Mesothelial cell of epicardium (in vitro differentiated cells): ENCODE data around the gene BBS7. TPM values are rescaled to one million over a fixed set of nuclear protein-coding genes. Genes with fewer than 3 reads are reported as not detected.

Source experiments
- DNase-seq, 2 experiments: peaks; one replicate each; pipeline ENCODE4 v3.0.0; 2021; ENCODE audit warnings: low spot score in 2 of 2; ENCODE audit not compliant: unreplicated experiment in 2 of 2
- H3K27ac Mint-ChIP-seq: 2 replicates; pipeline ENCODE4 v1.8.0; 2021; ENCODE audit warnings: mixed read lengths
- H3K27me3 Mint-ChIP-seq: 2 replicates; pipeline ENCODE4 v1.8.0; 2021; ENCODE audit warnings: low read depth, mixed read lengths
- H3K36me3 Mint-ChIP-seq: 2 replicates; pipeline ENCODE4 v1.8.0; 2021; ENCODE audit warnings: mixed read lengths
- H3K4me1 Mint-ChIP-seq: 2 replicates; pipeline ENCODE4 v1.8.0; 2021; ENCODE audit warnings: mixed read lengths
- H3K4me3 Mint-ChIP-seq: 2 replicates; pipeline ENCODE4 v1.8.0; 2021; ENCODE audit warnings: mild to moderate bottlenecking, moderate library complexity, mixed read lengths
- H3K9me3 Mint-ChIP-seq: 2 replicates; pipeline ENCODE4 v1.8.0; 2021; ENCODE audit warnings: mixed read lengths
- total RNA-seq: library from RNA; stranded (reverse); gene quantifications from 3 replicates; pipeline ENCODE4 v1.2.1, GENCODE V29; 2021
- TF ChIP-seq, protein P1 (sequence below): fragments of 200-600 bp; sonication (generic); IDR thresholded peaks from one replicate; pipeline ENCODE4 v1.5.0; 2021; ENCODE audit warnings: antibody characterized with exemption; ENCODE audit not compliant: unreplicated experiment

The BBS7 gene
- total RNA-seq, 1 donor from 2014 or later, result 21.2 TPM

DNA sequence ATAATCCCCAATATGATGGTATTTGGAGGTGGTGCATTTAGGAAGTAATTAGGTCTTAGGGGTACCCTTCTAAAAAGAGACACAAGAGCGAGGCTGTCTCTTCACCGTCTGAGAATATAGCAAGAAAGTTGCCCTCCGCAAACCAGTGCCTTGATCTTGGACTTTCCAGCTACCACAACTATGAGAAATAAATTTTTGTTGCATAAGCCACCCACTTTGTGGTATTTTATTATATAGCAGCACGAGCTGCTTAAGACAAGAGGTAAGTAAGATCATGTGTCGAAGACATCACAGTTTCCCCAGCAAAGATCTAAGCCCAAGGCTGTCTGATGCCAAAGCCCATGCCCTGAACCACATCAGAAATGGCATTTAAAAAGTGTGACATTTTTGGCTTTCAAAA lies 78.8 kb downstream of the BBS7 start:
- Mint-ChIP-seq H3K9me3 (no peaks in the 10 kb centered on the region), H3K4me3 (no peak overlapping the region), H3K4me1 (peaks cover 10% of the 10 kb centered on the region), H3K36me3 (no peaks in the 10 kb centered on the region), H3K27me3 (peaks cover 52% of the 10 kb centered on the region), H3K27ac (no peak overlapping the region)
- DNase-seq, result no peak
- TF ChIP-seq, protein P1, sequence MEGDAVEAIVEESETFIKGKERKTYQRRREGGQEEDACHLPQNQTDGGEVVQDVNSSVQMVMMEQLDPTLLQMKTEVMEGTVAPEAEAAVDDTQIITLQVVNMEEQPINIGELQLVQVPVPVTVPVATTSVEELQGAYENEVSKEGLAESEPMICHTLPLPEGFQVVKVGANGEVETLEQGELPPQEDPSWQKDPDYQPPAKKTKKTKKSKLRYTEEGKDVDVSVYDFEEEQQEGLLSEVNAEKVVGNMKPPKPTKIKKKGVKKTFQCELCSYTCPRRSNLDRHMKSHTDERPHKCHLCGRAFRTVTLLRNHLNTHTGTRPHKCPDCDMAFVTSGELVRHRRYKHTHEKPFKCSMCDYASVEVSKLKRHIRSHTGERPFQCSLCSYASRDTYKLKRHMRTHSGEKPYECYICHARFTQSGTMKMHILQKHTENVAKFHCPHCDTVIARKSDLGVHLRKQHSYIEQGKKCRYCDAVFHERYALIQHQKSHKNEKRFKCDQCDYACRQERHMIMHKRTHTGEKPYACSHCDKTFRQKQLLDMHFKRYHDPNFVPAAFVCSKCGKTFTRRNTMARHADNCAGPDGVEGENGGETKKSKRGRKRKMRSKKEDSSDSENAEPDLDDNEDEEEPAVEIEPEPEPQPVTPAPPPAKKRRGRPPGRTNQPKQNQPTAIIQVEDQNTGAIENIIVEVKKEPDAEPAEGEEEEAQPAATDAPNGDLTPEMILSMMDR, result no peak

DNA sequence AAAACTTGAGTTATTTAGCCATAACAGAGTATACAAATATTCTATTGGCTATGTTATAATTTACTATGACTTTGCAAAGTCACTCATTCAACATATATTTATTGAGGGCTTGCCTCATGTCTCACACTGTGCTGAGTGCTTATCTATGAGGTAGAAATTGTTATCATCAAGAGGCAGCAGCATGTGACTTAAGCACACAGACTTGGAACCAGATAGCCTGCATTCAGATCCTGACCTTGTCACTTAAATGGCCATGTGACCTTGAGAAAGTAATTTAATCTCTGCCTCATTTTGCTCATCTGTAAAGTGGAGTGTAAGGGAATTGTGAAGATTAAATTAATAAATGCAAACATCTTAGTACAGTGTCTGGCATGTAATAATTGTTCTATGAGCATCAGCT lies 79.3 kb downstream of the BBS7 start:
- no peaks in the 10 kb centered on the region for H3K9me3 Mint-ChIP-seq
- H3K27me3 Mint-ChIP-seq, result peaks cover 54% of the 10 kb centered on the region

DNA sequence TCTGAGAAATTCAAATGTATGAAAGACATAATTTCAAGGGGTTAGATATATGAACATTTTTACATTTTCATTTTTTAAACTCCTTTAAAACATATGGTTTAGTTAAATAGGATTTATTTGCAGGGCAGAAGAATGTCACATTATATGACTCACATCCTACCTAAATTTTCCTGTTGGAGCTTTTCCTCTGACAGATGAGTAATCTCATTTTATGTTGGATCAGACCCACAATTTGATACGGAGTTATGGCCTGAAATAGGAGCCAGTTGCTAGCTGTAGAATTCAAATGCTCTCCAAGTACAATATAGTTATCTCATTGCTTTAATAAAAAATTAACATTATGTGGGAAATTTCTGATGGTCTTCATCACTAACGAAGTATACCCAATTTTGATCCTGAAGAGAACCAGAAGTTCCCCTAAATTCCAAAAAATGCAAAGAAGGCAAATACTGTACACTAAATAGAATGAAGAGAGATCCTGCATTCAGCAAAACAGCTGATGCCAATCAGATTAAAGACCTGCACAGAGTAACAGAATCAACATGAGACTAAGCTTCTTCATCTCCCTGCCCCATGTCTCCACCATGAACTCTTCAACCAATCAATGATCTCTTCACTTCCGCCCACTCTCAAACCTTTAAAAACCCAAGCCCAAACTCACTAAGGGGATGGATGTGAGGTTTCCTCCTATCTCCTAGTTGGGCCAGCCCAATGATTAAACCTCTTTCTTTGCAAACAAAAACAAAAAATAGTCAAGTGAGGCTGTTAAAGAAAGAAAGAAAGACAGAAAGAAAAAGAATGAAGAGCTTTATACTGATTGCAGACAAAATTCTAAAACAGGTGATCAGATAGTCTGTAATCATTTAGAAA lies 80.1 kb downstream of the BBS7 start:
- DNase-seq, result no peak
- TF ChIP-seq, protein P1, result no peak
- Mint-ChIP-seq H3K4me1 (peaks cover 10% of the 10 kb centered on the region), H3K27me3 (peaks cover 57% of the 10 kb centered on the region), H3K27ac (no peak overlapping the region), H3K9me3 (no peaks in the 10 kb centered on the region), H3K36me3 (no peaks in the 10 kb centered on the region), H3K4me3 (no peak overlapping the region)

More for the DNA sequence above, 79.3 kb downstream of the BBS7 start:
- Mint-ChIP-seq H3K36me3 (no peaks in the 10 kb centered on the region), H3K4me3 (no peak overlapping the region), H3K4me1 (peaks cover 10% of the 10 kb centered on the region), H3K27ac (no peak overlapping the region)
- no peak for DNase-seq
- TF ChIP-seq, protein P1, result no peak

DNA sequence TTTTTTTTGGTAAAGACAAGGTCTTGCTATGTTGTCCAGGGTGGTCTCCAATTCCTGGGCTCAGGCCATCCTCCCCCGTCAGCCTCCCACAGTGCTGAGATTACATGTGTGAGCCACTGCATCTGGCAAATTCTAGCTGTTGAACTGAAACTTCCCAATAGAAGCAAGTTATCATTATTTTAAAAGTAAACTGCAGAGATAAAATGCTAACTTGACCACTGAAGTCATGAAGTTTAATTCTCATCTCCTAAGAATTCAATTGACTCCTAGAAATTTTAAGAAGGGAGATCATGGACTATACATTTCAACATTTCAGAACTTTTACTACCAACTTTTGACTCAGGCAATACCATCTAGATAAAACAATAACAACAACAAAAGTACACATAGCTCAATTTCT lies 80.8 kb downstream of the BBS7 start:
- Mint-ChIP-seq H3K9me3 (no peaks in the 10 kb centered on the region), H3K27ac (no peak overlapping the region), H3K36me3 (no peaks in the 10 kb centered on the region), H3K27me3 (peaks cover 59% of the 10 kb centered on the region), H3K4me3 (no peak overlapping the region), H3K4me1 (peaks cover 4% of the 10 kb centered on the region)
- no peak for DNase-seq
- TF ChIP-seq, protein P1, result no peak

DNA sequence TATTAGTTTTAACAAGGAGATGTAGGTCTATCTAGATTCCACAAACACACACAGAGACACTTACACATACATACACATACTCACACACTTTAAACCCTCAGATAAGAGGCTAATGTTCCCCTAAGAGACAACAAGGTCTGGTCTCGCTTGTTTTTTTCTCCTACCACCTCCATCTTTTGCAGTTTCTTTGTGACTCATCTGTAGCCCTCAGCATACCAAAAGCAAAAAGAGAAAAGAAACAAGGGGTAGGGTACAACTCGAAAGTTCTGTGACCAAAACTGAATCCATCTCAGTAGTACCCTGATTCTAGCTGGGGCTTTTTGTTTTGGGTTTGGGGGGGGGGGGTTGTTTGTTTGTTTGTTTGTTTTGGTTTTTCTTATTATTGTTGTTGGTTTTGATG lies 81.4 kb downstream of the BBS7 start:
- peaks cover 61% of the 10 kb centered on the region for H3K27me3 Mint-ChIP-seq
- no peak overlapping the region for H3K27ac Mint-ChIP-seq
- peaks cover under 1% of the 10 kb centered on the region for H3K9me3 Mint-ChIP-seq

More for the DNA sequence above, 81.4 kb downstream of the BBS7 start:
- no peak for DNase-seq
- Mint-ChIP-seq H3K36me3 (no peaks in the 10 kb centered on the region), H3K4me3 (no peak overlapping the region), H3K4me1 (no peaks in the 10 kb centered on the region)
- TF ChIP-seq, protein P1, result no peak
